Measurements from ENCODE around the gene LMO4. TPM values are rescaled to one million over a fixed set of nuclear protein-coding genes. Genes with fewer than 3 reads are reported as not detected.

The LMO4 gene
- total RNA-seq, 3 donors from 2014 or later: 34.4 to 67.5 (median 39.3) TPM

GRCh38 chr1:87291107-87291506 is 37.6 kb upstream of the LMO4 start:
- H3K9me3 ChIP-seq: no peaks in the 10 kb centered on the region
- DNase-seq (ENCODE audit: low spot score in 2 of 2): no peak
- H3K36me3 ChIP-seq: no peaks in the 10 kb centered on the region
- no peak overlapping the region for H3K4me3 ChIP-seq
- no peaks in the 10 kb centered on the region for H3K27me3 ChIP-seq
- TF ChIP-seq POLR2A (IDR thresholded peaks at IDR 0.05): no peak
- no peak for TF ChIP-seq POLR2AphosphoS5 (IDR thresholded peaks at IDR 0.05)
- TF ChIP-seq CTCF (IDR thresholded peaks at IDR 0.05): no peak
- no peaks in the 10 kb centered on the region for H3K4me1 ChIP-seq
- intact Hi-C loops (cut with DNase I; ENCODE audit: low total_unique reads): no loop called here
- H3K27ac ChIP-seq: no peak overlapping the region

- Histone ChIP-seq H3K27ac (no peak overlapping the region), H3K4me3 (no peak overlapping the region), H3K27me3 (no peaks in the 10 kb centered on the region), H3K4me1 (no peaks in the 10 kb centered on the region), H3K9me3 (no peaks in the 10 kb centered on the region), H3K36me3 (no peaks in the 10 kb centered on the region)
- peak in 1 of 2 donors; percentile 22 for DNase-seq (ENCODE audit: low spot score in 2 of 2)
- TF ChIP-seq CTCF (IDR thresholded peaks at IDR 0.05): peak; percentile 46 to 71 (median 62)
- TF ChIP-seq POLR2A (IDR thresholded peaks at IDR 0.05): no peak
- TF ChIP-seq POLR2AphosphoS5 (IDR thresholded peaks at IDR 0.05): no peak
- intact Hi-C loops (cut with DNase I; ENCODE audit: low total_unique reads): no loop called here
Measured at GRCh38 chr1:87292684-87293493, 35.8 kb upstream of the LMO4 start.

GRCh38 chr1:87294633-87295032 is 34.0 kb upstream of the LMO4 start:
- Histone ChIP-seq H3K27ac (no peak overlapping the region), H3K4me3 (no peak overlapping the region), H3K36me3 (no peaks in the 10 kb centered on the region), H3K27me3 (no peaks in the 10 kb centered on the region), H3K4me1 (no peaks in the 10 kb centered on the region), H3K9me3 (no peaks in the 10 kb centered on the region)
- DNase-seq (ENCODE audit: low spot score in 2 of 2): no peak
- intact Hi-C loops (cut with DNase I; ENCODE audit: low total_unique reads): no loop called here
- no peak for TF ChIP-seq CTCF (IDR thresholded peaks at IDR 0.05)
- TF ChIP-seq POLR2A (IDR thresholded peaks at IDR 0.05): no peak
- TF ChIP-seq POLR2AphosphoS5 (IDR thresholded peaks at IDR 0.05): no peak

- no peak for DNase-seq (ENCODE audit: low spot score in 2 of 2)
- Histone ChIP-seq H3K4me3 (no peak overlapping the region), H3K27ac (no peak overlapping the region), H3K27me3 (no peaks in the 10 kb centered on the region), H3K9me3 (no peaks in the 10 kb centered on the region), H3K36me3 (no peaks in the 10 kb centered on the region), H3K4me1 (no peaks in the 10 kb centered on the region)
- intact Hi-C loops (cut with DNase I; ENCODE audit: low total_unique reads): no loop called here
- TF ChIP-seq CTCF (IDR thresholded peaks at IDR 0.05) (no peak), POLR2A (IDR thresholded peaks at IDR 0.05) (no peak), POLR2AphosphoS5 (IDR thresholded peaks at IDR 0.05) (no peak)
Measured at GRCh38 chr1:87295445-87296110, 33.1 kb upstream of the LMO4 start.

- H3K4me3 ChIP-seq: no peak overlapping the region
- intact Hi-C loops (cut with DNase I; ENCODE audit: low total_unique reads): no loop called here
- H3K4me1 ChIP-seq: no peaks in the 10 kb centered on the region
Measured at GRCh38 chr1:87296206-87296605, 32.5 kb upstream of the LMO4 start.

More at GRCh38 chr1:87296206-87296605, 32.5 kb upstream of the LMO4 start:
- Histone ChIP-seq H3K9me3 (no peaks in the 10 kb centered on the region), H3K36me3 (no peaks in the 10 kb centered on the region), H3K27ac (no peak overlapping the region), H3K27me3 (no peaks in the 10 kb centered on the region)
- DNase-seq (ENCODE audit: low spot score in 2 of 2): no peak
- no peak for TF ChIP-seq POLR2A (IDR thresholded peaks at IDR 0.05)
- no peak for TF ChIP-seq CTCF (IDR thresholded peaks at IDR 0.05)
- no peak for TF ChIP-seq POLR2AphosphoS5 (IDR thresholded peaks at IDR 0.05)
